HT-29 (cell line): Measurements from ENCODE around the gene CACNB1. TPM values are rescaled to one million over a fixed set of nuclear protein-coding genes. Genes with fewer than 3 reads are reported as not detected.

Experiments
- DNase-seq: peaks from one replicate; pipeline ENCODE4 v3.0.0-alpha.2; 2015; ENCODE audit warnings: low spot score
- total RNA-seq: library from RNA; depleted of rRNA; stranded (reverse); fragments of >200 nt; shearing (Covaris generic); gene quantifications from 2 replicates; pipeline ENCODE4 v1.2.3, GENCODE V29; 2014

Gene CACNB1
- total RNA-seq, 1 experiment from 2014 or later, result 6.5 TPM

- DNase-seq, result no peak
These were observed 28.7 kb upstream of the CACNB1 start for GRCh38 chr17:39225959-39226683.

GRCh38 chr17:39225308-39225958 lies 28.0 kb upstream of the CACNB1 start, which contains the start of gene STAC2:
STAC2 (minus strand) TSS chr17:39225945; CDS start chr17:39225502, 443 bp downstream.
- DNase-seq, result no peak

- no peak for DNase-seq
These were observed 27.4 kb upstream of the CACNB1 start for GRCh38 chr17:39224778-39225307.

GRCh38 chr17:39223907-39224777 lies 26.7 kb upstream of the CACNB1 start:
- DNase-seq, result no peak

- no peak for DNase-seq
These were observed 25.7 kb upstream of the CACNB1 start for GRCh38 chr17:39222866-39223834.

GRCh38 chr17:39222151-39222550 lies 24.7 kb upstream of the CACNB1 start:
- no peak for DNase-seq

- no peak for DNase-seq
These were observed 24.1 kb upstream of the CACNB1 start for GRCh38 chr17:39221572-39221971.

GRCh38 chr17:39219647-39220154 lies 22.2 kb upstream of the CACNB1 start:
- DNase-seq, result no peak

GRCh38 chr17:39218906-39219305 lies 21.4 kb upstream of the CACNB1 start:
- DNase-seq, result no peak

GRCh38 chr17:39217734-39218369 lies 20.4 kb upstream of the CACNB1 start:
- DNase-seq, result no peak

- peak; percentile 65 for DNase-seq
These were observed 16.4 kb upstream of the CACNB1 start for GRCh38 chr17:39213852-39214251.

GRCh38 chr17:39212841-39213480 lies 15.5 kb upstream of the CACNB1 start:
- DNase-seq, result no peak

GRCh38 chr17:39212195-39212810 lies 14.8 kb upstream of the CACNB1 start:
- no peak for DNase-seq

GRCh38 chr17:39210093-39210434 lies 12.6 kb upstream of the CACNB1 start:
- no peak for DNase-seq

- DNase-seq, result no peak
These were observed 12.0 kb upstream of the CACNB1 start for GRCh38 chr17:39209317-39210092.

- peak; percentile 35 for DNase-seq
These were observed 11.4 kb upstream of the CACNB1 start for GRCh38 chr17:39208893-39209292.

- no peak for DNase-seq
These were observed 10.7 kb upstream of the CACNB1 start for GRCh38 chr17:39208136-39208535.

- peak; percentile 33 for DNase-seq
These were observed 7.7 kb upstream of the CACNB1 start for GRCh38 chr17:39205112-39205526.
